ENCODE data around the gene CHCHD10. TPM values are rescaled to one million over a fixed set of nuclear protein-coding genes. Genes with fewer than 3 reads are reported as not detected.
"Not testable (repeated sequence)": the region's sequence is repeated elsewhere in the genome, so short reads cannot be mapped to it uniquely, and the experiment has no call there.

The CHCHD10 gene
- total RNA-seq, 4 donors from 2014 or later, result 112 to 219 (median 142) TPM

DNA sequence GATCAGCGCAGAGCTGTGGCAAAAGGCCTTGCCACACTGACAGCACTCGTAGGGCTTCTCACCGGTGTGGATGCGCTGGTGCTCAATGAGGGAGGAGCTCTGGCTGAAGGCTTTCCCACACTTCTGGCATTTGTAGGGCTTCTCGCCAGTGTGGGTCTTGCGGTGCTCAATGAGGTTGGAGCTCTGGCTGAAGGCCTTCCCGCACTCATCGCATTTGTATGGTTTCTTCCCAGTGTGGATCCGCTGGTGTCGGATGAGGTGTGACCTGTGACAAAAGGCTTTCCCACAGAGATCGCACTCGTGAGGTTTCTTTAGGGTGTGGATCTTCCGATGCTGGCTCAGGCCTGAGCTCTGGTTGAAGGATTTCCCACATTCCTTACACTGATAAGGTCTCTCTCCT lies 23.8 kb downstream of the CHCHD10 start:
- TF ChIP-seq POLR2A (IDR thresholded peaks at IDR 0.05), result no peak
- TF ChIP-seq, protein P1, sequence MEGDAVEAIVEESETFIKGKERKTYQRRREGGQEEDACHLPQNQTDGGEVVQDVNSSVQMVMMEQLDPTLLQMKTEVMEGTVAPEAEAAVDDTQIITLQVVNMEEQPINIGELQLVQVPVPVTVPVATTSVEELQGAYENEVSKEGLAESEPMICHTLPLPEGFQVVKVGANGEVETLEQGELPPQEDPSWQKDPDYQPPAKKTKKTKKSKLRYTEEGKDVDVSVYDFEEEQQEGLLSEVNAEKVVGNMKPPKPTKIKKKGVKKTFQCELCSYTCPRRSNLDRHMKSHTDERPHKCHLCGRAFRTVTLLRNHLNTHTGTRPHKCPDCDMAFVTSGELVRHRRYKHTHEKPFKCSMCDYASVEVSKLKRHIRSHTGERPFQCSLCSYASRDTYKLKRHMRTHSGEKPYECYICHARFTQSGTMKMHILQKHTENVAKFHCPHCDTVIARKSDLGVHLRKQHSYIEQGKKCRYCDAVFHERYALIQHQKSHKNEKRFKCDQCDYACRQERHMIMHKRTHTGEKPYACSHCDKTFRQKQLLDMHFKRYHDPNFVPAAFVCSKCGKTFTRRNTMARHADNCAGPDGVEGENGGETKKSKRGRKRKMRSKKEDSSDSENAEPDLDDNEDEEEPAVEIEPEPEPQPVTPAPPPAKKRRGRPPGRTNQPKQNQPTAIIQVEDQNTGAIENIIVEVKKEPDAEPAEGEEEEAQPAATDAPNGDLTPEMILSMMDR (IDR thresholded peaks at IDR 0.05), result no peak
- Histone ChIP-seq H3K4me3 (no peak overlapping the region), H3K27ac (no peak overlapping the region), H3K4me1 (no peaks in the 10 kb centered on the region), H3K36me3 (peaks cover 0 to 33% (median 0%) of the 10 kb centered on the region in 3 donors), H3K27me3 (no peaks in the 10 kb centered on the region), H3K9me3 (no peaks in the 10 kb centered on the region)
- no peak for DNase-seq

DNA sequence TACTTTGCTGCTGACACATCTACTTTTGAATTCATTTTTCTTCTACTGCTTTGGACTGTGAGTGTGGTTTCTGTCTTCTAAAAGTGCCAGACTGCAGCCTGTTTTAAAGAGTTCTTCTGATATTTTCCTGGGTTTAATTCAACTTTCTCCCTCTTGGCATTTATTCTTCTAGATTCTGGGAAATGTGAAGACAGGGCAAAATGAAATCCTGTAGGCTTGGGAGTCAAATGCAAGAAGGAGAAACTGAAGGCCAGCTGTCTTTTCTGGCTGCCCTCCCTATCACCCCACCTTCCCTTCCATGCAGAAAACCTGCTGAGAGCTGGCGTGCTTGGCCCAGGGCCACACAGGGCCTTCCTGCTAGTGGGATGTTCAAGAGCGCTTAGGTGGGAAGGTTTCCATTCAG lies 24.5 kb downstream of the CHCHD10 start:
- H3K9me3 ChIP-seq, result no peaks in the 10 kb centered on the region
- DNase-seq, result no peak
- H3K27me3 ChIP-seq, result no peaks in the 10 kb centered on the region
- H3K4me1 ChIP-seq, result no peaks in the 10 kb centered on the region
- no peak overlapping the region for H3K27ac ChIP-seq
- no peak overlapping the region for H3K4me3 ChIP-seq
- no peak for TF ChIP-seq POLR2A (IDR thresholded peaks at IDR 0.05)
- TF ChIP-seq, protein P1 (IDR thresholded peaks at IDR 0.05), result no peak
- H3K36me3 ChIP-seq, result peaks cover 0 to 33% (median 0%) of the 10 kb centered on the region in 3 donors

- no peak for TF ChIP-seq POLR2A (IDR thresholded peaks at IDR 0.05)
- TF ChIP-seq, protein P1 (IDR thresholded peaks at IDR 0.05), result no peak
- no peak for DNase-seq
- Histone ChIP-seq H3K4me1 (no peaks in the 10 kb centered on the region), H3K4me3 (no peak overlapping the region), H3K9me3 (no peaks in the 10 kb centered on the region), H3K36me3 (peaks cover 0 to 33% (median 0%) of the 10 kb centered on the region in 3 donors), H3K27ac (no peak overlapping the region), H3K27me3 (no peaks in the 10 kb centered on the region)
These were observed 25.1 kb downstream of the CHCHD10 start for GRCh38 chr22:23742505-23743264.

- no peak for DNase-seq
- no peak overlapping the region for H3K27ac ChIP-seq
- H3K4me1 ChIP-seq, result no peaks in the 10 kb centered on the region
- TF ChIP-seq, protein P1 (IDR thresholded peaks at IDR 0.05), result no peak
- TF ChIP-seq POLR2A (IDR thresholded peaks at IDR 0.05), result no peak
- H3K27me3 ChIP-seq, result no peaks in the 10 kb centered on the region
- H3K36me3 ChIP-seq, result peaks cover 0 to 8% (median 0%) of the 10 kb centered on the region in 3 donors
- H3K9me3 ChIP-seq, result no peaks in the 10 kb centered on the region
- H3K4me3 ChIP-seq, result no peak overlapping the region
These were observed 30.1 kb downstream of the CHCHD10 start for GRCh38 chr22:23737696-23738095.

- not testable (repeated sequence) for DNase-seq, H3K9me3 ChIP-seq, H3K27ac ChIP-seq, H3K27me3 ChIP-seq, H3K36me3 ChIP-seq, H3K4me3 ChIP-seq, H3K4me1 ChIP-seq
These were observed 39.7 kb downstream of the CHCHD10 start for GRCh38 chr22:23728108-23728507.

GRCh38 chr22:23722724-23723123 lies 45.0 kb downstream of the CHCHD10 start:
- no peak overlapping the region for H3K27ac ChIP-seq
- H3K36me3 ChIP-seq, result no peaks in the 10 kb centered on the region
- no peak for DNase-seq
- H3K9me3 ChIP-seq, result no peaks in the 10 kb centered on the region
- no peaks in the 10 kb centered on the region for H3K4me1 ChIP-seq
- H3K4me3 ChIP-seq, result no peak overlapping the region
- TF ChIP-seq POLR2A (IDR thresholded peaks at IDR 0.05), result no peak
- TF ChIP-seq, protein P1 (IDR thresholded peaks at IDR 0.05), result no peak
- no peaks in the 10 kb centered on the region for H3K27me3 ChIP-seq

All from Peyer's patch (tissue), 4 donors.